CD4-positive, alpha-beta T cell treated with Interleukin-12 subunit alpha and Interleukin-12 subunit beta, for 1 hour (primary cell): ENCODE results near the gene GJD3.

ENCODE experiments used
- DNase-seq: peaks from one replicate; pipeline ENCODE4 v3.0.0-alpha.2; 2020

The GJD3 gene

GRCh38 chr17:40321524-40321929 is 43.0 kb downstream of the GJD3 start:
- no peak for DNase-seq

GRCh38 chr17:40320756-40321523 is 43.6 kb downstream of the GJD3 start:
- peak; percentile 78 for DNase-seq

DNA sequence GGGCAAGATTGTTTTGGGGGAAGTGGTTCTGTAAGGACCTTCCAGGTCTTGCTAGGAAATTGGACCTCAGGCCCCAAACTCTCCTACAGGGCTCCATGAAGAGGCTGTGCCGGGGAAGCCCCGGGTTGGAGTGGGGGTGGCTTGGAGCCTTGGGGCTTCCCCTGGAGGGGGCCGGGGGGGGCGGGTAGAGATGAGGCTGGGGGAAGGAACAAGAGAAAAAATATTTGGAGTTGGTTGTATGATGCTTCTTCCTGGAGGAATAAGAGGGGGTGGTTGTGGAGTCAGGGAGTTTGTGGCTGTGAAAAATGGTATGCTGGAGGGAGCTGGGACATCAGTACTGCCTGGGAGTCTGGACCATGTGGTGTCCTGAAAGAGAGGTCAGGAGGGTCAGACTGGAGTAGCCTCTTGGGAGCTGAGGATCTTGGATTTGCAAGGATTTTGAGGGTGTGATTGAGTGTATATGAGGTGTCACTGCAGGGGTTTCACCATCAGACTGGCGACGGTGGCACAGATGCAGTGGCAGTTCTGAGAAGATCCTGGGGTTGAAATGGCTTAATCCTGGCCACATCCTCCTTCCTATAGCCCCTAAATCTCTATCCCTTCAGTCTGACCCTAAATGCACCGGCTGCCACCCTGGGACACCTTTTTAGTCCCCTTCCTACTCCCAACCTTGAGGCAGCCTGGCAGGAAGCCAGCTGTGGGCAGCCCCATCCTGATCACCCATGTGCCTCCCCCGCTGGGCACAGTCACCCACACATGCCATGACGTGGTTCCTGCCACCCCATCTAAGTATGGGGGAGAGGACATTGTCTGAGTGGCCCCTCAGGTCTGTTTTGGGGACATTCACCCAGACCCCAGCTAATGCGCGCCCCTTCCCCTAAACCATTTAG is 44.6 kb downstream of the GJD3 start:
- peak; percentile 90 for DNase-seq

- peak; percentile 48 for DNase-seq
These were observed 45.6 kb downstream of the GJD3 start for GRCh38 chr17:40318830-40319391.

DNA sequence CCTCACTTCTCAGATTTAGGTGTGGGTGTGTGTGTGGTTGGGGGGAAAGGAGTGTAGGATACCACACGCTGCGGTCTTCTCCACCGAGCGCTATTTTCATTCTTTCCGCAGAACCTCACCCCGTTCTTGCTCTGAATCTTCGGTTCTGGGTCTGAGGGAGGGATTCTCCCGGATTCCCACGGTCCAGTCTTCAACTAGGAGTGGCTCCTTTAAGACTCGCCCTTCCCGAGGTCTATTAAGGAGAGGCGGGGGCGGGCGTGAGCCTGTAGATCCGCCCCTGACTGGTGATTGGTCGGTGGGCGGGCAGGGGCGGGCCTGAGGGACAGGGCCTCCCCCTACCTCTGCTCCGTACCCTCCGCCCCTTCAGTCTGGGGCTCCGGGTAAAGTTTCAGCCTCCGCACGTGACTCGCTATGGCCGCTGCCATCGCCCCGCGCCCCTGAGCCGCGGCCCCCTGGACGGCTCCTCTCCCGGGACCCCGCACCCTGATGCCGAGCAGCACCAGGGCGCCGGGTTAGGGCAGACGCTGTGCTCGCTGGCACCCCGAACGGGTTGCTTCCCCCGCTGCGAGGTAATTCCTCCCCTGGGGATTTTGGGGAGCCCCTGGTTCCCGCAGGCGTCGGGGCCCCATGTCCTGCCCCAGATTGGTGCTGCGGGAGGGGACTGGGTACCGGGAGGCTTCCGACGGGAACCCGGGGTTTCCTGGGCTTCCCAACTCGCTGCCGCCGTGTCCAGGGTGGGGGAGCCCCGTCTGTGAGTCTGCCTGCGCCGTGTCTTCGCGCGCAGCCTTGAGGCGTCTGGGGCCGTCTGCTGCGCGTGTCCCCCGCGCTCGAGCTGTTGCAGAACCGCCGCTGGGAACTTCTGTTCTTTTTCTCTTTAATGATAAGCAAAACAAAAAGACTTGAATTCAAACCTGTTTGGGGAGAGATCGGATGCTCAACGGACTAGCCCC is 46.4 kb downstream of the GJD3 start:
- DNase-seq, result peak; percentile 94

DNA sequence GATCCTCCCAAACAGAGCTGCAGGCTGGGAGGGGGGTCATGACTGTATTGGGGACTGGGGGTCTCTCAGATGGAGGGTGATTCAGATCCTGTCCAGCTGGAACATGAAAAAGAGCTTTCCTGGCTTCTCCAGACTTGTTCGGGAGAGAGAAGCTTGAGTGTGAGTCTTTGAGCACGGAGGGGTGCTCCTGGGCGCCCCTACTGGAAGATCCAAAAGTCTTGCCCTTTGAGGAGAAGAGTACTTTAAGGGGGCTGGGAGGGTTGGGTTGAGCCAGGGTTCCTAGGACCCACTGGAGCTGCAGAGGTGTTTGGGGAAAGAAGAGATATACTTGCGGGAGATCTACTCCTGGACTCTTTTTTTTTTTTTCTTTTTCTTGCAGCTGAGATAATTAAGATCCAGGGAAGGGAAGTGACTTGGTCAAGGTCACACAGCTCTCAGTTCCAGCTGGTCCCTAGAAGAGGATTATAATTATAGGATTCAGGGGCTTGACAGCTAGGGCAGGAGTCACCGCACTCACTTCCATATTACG is 47.1 kb downstream of the GJD3 start:
- peak; percentile 59 for DNase-seq

GRCh38 chr17:40316571-40317344 is 47.8 kb downstream of the GJD3 start:
- DNase-seq, result no peak

DNA sequence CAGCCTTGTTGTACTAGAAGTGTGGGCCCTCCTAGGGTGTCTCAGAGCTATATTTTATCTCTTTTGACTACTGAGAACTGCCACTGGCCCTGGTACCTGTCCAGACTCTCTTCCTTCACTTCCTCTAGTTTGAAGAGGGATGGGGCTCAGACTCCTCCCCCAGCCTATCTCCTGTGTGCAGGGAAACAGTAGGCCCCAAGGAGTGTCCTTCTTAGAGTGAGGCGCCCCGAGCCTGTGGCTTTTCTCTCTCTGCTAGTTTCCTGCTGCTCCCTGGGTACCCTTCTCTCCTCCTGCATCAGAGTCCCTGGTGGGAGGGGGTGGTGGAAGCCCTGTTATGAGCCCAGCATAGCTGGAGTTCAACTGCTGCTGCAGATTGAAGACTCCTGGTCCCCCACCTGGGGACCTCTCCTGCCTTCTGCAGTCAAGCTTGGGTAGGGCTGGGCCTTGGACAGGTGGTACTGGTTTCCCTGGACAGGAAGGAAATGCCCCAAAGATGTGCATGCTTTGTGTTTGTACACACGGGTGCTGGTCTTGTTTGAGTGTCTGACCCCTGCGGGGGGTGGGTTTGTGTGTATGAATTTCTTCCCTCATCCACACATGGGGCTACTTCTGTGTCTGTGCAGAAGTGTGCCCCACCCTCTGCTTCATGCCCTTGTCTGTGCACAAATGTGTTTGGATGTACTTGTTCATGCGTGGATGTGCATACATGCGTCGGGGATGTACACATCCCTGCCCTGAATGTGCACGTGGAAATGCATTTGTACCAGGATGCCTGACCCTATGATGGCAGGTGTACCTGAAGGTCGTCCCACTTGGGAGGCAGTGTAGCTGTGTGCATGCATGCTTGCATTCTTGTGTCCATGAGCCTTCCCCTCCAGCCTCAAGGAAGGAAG is 48.6 kb downstream of the GJD3 start:
- no peak for DNase-seq

- no peak for DNase-seq
These were observed 49.3 kb downstream of the GJD3 start for GRCh38 chr17:40315206-40315605.

DNA sequence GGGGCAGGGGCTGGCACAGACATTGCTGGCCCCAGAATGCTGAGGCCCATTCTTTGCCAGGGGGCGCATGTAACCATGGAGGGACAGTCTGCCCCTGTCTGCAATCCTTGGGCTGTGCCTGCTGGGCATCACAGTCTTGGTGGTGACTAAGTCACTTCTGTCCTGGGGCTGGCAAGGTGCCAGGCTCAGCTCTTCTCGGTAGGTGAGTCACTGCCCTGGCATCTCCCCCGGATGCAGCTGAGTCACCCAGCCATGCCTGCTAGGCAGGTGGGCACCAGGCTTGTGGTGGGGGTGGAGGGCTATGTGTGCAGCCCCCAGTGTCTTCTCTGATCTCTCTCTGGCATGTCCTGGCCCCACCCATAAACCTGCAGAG is 50.0 kb downstream of the GJD3 start:
- peak; percentile 86 for DNase-seq

DNA sequence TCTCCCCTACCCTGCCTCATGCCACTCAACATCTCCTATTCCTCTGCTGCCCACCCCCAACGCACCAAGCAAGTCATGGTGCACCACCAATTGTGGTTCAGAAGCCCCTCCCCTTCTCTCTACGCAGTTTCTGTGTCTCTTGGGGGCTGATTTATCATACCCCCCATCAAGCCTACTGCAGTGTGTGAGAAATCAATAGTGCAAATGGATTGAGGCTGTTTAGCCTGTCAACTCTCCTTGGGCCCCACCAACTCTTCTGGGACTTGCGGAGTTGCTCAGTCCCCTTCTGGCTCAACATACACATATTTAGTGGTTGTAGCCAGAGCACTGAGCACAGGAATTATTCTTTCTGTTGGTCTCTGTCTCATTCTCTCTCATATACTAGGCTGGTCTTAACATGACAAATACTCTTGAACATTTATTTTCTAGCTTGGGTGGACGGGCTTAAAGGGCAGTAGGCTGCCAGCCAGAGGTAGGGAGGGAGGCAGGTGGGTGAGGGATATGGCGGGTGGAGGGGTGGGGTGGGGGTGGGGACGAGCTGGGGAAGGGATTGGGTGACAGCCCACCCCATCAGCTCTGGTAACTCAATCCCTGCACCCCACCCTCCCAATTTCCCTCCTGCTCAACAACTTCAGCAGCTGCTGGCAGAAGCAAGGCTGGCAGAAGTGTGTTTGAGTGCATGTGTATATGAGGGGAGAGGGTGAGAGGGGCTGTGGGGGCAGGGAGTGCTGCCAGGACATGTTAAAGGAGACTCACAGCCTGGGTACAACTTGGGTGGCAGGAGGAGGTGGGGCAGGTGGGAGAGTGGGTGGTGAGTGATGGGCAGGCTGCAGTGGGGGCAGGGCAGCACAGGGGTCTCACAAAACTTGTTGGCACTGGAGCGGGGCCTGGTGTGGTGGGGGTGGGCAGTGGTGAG is 50.6 kb downstream of the GJD3 start:
- no peak for DNase-seq
